Peyer's patch (tissue), 4 donors: Measurements from ENCODE around the gene RBM19.

Source experiments
- POLR2A ChIP-seq, 2 donors: fragments of 450-650 bp; IDR thresholded peaks; one replicate each; pipeline ENCODE4 v1.5.1; 2017; ENCODE audit warnings: antibody characterized with exemption in 2 of 2, mild to moderate bottlenecking in 2 of 2, moderate library complexity in 2 of 2
- TF ChIP-seq, protein P1 (sequence below), 6 experiments: fragments of 450-650 bp in 4 of 6; fragments of 200-600 bp in 2 of 6; sonication (generic) in 1 of 6; IDR thresholded peaks; one replicate each; pipeline ENCODE4 v1.5.1; 2017 to 2019; ENCODE audit warnings: antibody characterized with exemption in 6 of 6, mild to moderate bottlenecking in 3 of 6, moderate library complexity in 1 of 6

DNA sequence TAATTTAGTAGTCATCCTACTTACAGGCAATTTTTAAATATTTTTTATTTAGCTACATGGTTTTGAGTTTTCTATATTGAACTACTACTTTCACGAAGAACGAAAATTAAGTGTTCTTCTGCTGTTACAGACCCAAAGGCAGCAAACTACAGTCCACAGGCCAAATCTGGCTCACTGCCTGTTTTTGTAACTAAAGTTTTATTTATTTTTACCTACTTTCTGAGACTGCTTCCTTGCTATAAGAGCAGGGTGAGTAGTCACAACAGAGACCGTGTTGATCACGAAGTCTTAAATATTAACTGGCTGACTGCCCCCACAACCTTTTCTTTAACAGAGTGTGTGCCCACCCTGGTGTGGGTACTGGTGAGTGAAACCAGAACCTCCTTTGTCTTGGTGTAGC, 11.6 kb downstream of the RBM19 start:
- TF ChIP-seq, protein P1, sequence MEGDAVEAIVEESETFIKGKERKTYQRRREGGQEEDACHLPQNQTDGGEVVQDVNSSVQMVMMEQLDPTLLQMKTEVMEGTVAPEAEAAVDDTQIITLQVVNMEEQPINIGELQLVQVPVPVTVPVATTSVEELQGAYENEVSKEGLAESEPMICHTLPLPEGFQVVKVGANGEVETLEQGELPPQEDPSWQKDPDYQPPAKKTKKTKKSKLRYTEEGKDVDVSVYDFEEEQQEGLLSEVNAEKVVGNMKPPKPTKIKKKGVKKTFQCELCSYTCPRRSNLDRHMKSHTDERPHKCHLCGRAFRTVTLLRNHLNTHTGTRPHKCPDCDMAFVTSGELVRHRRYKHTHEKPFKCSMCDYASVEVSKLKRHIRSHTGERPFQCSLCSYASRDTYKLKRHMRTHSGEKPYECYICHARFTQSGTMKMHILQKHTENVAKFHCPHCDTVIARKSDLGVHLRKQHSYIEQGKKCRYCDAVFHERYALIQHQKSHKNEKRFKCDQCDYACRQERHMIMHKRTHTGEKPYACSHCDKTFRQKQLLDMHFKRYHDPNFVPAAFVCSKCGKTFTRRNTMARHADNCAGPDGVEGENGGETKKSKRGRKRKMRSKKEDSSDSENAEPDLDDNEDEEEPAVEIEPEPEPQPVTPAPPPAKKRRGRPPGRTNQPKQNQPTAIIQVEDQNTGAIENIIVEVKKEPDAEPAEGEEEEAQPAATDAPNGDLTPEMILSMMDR (IDR thresholded peaks at IDR 0.05): no peak
- no peak for TF ChIP-seq POLR2A (IDR thresholded peaks at IDR 0.05)
